IPS DF 4.7 (cell line): ENCODE measurements around the gene MAPK11.

ENCODE experiments used
- DNase-seq: peaks from one replicate; pipeline ENCODE4 v3.0.0-alpha.2; 2013; ENCODE audit warnings: low spot score; ENCODE audit errors: extremely low read depth

MAPK11 gene

GRCh38 chr22:50226063-50226874 is 43.9 kb downstream of the MAPK11 start:
- no peak for DNase-seq

DNA sequence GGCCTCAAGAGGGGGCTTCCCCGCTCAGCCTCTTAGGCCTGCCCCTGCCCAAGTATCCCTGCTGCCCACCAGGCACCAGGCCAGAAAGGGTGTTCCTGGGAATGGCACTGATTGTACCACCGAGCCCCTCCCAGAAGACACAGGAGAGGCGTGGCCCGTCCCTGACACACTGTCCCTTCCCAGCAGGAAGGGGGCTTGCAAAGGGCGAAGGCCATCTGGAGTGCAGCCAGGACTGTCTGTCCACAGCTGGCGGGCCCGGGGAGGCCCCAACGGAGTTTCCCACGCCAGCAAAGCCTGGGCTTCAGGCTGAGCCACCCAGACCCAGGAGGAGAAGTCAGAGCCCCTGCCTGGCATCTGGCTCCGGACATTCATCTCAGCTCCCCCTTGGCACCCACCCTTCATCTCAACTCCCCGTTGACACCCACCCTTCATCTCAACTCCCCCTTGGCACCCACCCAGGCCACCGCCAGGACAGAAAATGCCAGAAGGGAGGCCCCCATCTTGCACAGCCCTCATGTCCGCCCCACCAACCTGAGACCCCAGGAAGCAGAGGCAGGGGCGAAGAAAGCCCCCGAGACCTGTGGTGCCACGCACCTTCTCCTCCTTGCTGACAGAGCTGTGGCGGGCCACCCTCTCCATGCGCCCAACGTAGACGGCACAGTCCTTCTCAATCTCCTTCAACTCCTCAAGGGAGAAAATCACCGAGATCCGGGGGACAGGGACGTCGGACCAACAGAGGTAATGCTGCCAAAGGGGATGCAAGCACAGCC is 44.8 kb downstream of the MAPK11 start:
- no peak for DNase-seq

GRCh38 chr22:50224071-50224470 is 46.1 kb downstream of the MAPK11 start:
- DNase-seq, result no peak

GRCh38 chr22:50222508-50222907 is 47.7 kb downstream of the MAPK11 start:
- DNase-seq, result no peak

DNA sequence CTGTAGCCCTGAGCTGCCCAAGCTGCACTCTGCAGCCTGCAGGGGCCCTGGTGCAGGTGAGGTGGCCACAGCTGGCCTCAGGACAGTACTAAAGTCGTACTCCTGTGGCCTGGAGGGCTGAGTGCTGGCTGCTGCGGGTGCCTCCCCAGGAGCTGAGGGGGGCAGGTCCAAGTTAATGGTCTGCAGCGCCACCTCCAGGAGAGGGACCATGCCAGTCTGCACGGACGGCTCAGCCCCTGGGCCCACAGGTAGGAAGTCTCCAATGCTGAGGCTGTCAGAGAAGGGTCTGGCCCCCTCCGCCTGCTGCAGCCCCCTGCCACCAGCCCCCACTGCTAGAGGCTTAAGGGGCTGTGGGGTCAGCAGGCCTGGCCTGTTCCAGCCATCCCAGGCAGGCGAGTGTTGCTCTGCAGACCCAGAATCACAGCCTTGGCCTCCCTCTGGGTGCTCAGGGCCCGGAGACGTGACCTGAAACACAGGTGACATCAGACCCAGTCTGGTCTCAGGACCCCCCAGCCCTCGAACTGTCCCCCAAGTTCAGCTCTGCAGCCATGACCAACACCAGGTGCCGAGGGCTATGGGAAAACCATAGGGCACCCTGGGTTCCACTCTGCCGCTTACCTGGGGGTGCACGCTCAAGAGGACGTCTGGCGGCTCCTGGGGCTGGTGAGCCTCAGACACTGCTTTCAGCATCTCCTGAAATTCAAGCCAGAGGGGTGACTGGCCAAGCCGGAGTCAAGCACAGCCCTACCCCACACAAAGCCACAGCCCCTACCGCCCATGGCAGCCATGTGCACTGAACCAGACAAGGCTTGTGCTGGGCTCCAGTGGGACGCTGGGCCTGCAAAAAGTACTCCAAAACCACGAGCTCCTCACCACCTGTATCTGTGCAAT is 48.5 kb downstream of the MAPK11 start:
- no peak for DNase-seq

DNA sequence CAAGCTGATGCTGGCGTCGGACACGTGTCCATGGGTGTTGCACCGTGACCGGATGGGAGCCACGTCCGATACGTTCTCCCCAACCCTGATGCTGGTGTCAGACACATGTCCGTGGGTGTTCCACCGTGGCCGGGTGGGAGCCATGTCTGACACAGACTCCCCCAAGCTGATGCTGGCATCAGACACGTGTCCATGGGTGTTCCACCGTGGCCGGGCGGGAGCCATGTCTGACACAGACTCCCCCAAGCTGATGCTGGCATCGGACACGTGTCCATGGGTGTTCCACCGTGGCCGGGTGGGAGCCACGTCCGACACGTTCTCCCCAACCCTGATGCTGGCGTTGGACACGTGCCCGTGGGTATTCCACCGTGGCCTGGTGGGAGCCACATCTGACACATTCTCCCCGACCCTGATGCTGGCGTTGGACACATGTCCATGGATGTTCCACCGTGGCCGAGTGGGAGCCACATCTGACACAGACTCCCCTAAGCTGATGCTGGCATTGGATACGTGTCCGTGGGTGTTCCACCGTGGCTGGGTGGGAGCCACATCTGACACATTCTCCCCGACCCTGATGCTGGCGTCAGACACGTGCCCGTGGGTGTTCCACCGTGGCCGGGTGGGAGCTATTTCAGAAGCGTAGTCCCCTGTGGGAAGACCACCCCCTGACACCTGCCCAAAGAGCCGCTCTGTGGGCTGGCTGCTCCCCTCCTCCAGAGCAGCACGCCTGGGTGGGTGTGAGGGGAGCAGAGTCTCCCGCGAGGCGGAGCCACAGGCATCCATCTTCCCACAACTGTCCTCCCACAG is 49.4 kb downstream of the MAPK11 start:
- no peak for DNase-seq

DNA sequence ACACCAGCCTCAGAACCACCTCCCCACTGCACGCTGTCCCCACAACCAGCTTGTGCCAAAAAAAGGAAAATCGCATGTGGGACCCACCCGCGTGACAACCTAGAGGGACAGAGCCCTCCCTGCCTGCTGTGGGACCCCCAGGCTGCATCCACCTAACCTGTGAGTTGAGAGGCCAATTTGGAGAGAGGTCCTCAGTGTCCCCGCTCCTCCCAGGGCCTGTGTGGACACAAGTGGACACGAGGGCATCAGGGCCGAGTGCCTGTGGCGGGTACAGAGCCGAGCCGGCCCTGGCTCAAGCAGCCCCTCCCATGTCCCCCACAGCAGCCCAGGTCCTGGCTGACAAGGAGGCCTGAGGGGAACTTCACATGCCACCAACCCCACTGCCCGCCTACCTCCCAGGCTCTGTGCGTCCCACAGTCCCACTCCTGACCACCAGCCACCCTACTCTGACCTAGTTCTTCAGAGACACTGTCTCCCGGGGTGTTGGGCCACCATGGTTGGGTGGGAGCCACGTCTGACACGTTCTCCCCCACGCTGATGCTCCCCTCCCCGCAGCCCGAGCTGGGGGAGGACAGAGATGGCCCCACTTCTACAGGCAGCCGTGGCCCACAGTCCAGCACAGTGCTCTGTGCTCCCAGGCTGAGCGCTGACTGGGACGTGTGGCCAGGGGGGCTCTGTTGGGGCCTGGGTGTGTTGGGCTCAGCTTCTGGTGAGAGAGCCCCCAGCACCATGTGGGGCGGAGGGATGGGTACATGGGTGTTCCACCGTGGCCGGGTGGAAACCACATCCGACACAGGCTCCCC is 50.2 kb downstream of the MAPK11 start:
- DNase-seq, result no peak

GRCh38 chr22:50218996-50219727 is 51.0 kb downstream of the MAPK11 start:
- no peak for DNase-seq

DNA sequence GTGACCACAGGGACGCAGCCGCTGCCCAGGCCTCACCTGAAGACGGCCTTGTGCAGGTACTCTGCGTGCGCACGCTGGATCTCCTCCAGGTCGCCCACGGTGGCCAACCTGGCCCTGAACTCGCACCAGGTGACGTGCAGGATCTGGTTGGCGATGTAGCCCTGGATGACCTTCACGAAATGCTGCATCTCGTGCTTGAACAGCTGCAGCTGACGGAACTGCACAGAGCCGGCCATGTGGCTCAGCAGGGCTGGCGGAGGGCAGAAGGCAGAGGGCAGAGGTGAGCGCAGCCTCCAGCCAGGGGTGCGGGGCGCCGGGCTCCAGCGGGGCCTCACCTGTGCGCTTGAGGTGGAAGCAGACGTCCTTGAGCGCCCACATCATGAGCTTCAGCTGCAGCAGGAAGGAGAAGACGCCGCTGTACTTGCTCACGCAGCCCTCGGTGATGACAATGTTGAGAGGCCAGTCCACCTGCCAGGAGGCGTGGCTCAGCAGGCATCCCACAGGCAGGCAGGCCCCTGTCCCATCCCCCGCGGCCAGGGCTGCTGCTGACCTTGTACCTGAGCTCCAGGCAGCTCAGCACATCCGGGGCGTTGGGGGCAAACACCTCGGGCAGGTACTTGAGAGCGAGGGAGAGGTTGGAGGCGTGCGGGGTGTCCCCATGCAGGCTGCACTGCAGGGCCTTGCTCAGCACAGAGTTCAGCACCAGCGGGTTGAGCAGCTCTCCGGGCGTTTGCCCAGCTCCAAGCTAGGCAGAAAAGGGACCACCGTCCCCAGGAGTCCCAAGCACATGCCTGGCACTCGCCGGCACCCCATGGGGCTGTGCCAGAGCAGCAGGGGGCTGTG is 51.8 kb downstream of the MAPK11 start:
- DNase-seq, result no peak

- no peak for DNase-seq
Observed at GRCh38 chr22:50217543-50218152, 52.5 kb downstream of the MAPK11 start.

DNA sequence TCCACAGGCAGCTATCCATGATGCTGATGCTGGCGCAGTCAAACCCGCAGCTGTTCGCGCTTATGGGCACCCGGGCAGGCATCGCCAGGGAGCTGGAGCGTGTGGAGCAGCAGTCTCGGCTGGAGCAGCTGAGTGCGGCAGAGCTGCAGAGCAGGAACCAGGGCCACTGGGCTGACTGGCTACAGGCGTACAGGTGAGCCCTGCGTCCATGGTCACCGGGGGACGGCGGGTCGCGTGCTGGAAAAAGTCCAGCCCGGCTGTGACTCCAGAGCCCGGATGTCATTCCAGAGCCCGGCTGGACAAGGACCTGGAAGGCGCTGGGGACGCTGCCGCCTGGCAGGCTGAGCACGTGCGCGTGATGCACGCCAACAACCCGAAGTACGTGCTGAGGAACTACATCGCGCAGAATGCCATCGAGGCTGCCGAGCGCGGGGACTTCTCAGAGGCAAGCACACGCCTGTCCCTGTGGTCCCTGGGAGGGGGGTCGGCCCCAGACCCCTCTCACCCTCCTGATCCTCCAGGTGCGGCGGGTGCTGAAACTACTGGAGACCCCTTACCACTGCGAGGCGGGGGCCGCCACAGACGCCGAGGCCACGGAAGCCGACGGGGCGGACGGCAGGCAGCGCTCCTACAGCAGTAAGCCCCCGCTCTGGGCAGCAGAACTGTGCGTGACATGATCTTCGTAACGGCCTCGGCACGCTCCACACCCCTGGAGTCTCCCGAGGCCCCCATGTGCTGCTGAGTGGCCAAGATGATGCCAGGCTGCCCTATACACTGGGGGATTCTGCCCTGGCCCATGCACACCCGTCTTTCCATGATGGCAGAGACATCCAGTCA is 53.3 kb downstream of the MAPK11 start:
- no peak for DNase-seq

DNA sequence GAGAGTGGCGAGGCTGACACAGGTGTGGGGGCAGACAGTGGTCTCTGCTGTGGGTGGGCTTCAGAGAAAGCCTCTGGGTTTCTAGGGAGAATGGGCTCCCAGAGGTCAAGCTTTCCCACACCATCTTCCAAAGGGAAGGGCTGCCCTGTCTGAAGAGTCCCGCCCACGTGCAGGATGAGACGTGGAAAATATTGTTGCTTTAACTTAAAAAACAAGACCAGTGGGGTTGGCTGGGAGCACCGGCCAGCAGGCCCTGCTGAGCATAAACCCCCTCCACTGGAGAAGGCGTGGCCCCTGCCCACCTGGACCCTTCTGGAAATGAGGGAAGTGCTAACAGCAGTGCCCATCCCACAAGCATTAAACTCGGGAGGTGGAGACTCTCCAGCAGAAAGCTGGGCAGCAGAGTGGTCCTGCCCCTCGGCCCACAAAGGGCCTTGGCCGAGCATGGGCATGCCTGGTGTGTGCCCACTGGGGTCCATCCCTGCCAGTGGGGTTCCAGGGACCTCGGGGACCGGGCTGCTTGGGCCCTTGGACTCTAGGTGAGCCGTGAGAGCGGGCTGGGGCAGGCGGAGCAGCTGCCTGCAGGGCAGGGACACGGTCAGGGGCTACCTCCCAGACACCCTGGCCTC is 54.0 kb downstream of the MAPK11 start:
- no peak for DNase-seq

GRCh38 chr22:50215297-50216054 is 54.7 kb downstream of the MAPK11 start:
- DNase-seq, result no peak
